Spleen (tissue), 11 donors: Measurements from ENCODE around the gene DELE1. TPM values are rescaled to one million over a fixed set of nuclear protein-coding genes. Genes with fewer than 3 reads are reported as not detected.

ENCODE experiments used
- DNase-seq: peaks from one replicate; pipeline ENCODE4 v3.0.0-alpha.2; 2020
- H3K27ac ChIP-seq, 8 donors: fragments of 200-600 bp; sonication (generic) in 7 of 8; 1 replicate in 4 of 8; 2 replicates in 4 of 8; pipeline versions ENCODE4 v1.5.0 to v1.8.0; 2016 to 2021; ENCODE audit warnings: inconsistent platforms in 4 of 8, mild to moderate bottlenecking in 4 of 8, moderate library complexity in 1 of 8
- H3K27me3 ChIP-seq, 7 donors: fragments of 200-600 bp; sonication (generic) in 6 of 7; replicated peaks in 1 of 7; 1 replicate in 4 of 7; 2 replicates in 3 of 7; pipeline versions ENCODE4 v1.5.0 to v1.8.0; 2016 to 2021; ENCODE audit warnings: inconsistent platforms in 3 of 7, mild to moderate bottlenecking in 1 of 7
- H3K36me3 ChIP-seq, 6 donors: fragments of 200-600 bp; sonication (generic) in 5 of 6; 1 replicate in 4 of 6; 2 replicates in 2 of 6; pipeline versions ENCODE4 v1.5.0 to v1.8.0; 2016 to 2021; ENCODE audit warnings: inconsistent platforms in 2 of 6
- H3K4me1 ChIP-seq, 6 donors: fragments of 200-600 bp; sonication (generic) in 5 of 6; 1 replicate in 3 of 6; 2 replicates in 3 of 6; pipeline versions ENCODE4 v1.5.0 to v1.8.0; 2016 to 2021; ENCODE audit warnings: inconsistent platforms in 3 of 6
- H3K4me3 ChIP-seq, 8 donors: fragments of 200-600 bp; sonication (generic) in 7 of 8; 1 replicate in 4 of 8; 2 replicates in 4 of 8; pipeline versions ENCODE4 v1.5.0 to v1.8.0; 2016 to 2021; ENCODE audit warnings: inconsistent platforms in 4 of 8, mild to moderate bottlenecking in 4 of 8, moderate library complexity in 2 of 8
- H3K9me3 ChIP-seq, 8 donors: fragments of 200-600 bp; sonication (generic) in 7 of 8; 1 replicate in 4 of 8; 2 replicates in 4 of 8; pipeline versions ENCODE4 v1.5.0 to v1.8.0; 2016 to 2021; ENCODE audit warnings: inconsistent platforms in 4 of 8
- POLR2A ChIP-seq, 3 donors: fragments of 450-650 bp; IDR thresholded peaks; one replicate each; pipeline ENCODE4 v1.5.1; 2017; ENCODE audit warnings: antibody characterized with exemption in 3 of 3, mild to moderate bottlenecking in 1 of 3
- POLR2AphosphoS5 ChIP-seq, 3 donors: sonication (generic); formaldehyde crosslinking; IDR thresholded peaks; one replicate each; pipeline ENCODE4 v1.5.1; 2017; ENCODE audit warnings: antibody characterized with exemption in 3 of 3
- WGBS, 5 donors: extraction: QIAGEN DNeasy Blood & Tissue Kit in 3 of 5; methylation state at CpG; one replicate each; pipeline versions ENCODE4 v1.1.5 to v1.1.7; 2013 to 2018; 5-methylcytosine and 5-hydroxymethylcytosine counted together
- intact Hi-C: fragments of 100-400 bp; cut with DNase I; formaldehyde crosslinking; loops from one replicate; pipeline ENCODE4 v1.15.0; 2023; ENCODE audit warnings: low total_unique reads
- polyA plus RNA-seq, 3 donors: library from polyadenylated mRNA; stranded (reverse); fragments of 200-250 nt; gene quantifications; one replicate each; pipeline ENCODE4 v1.2.1, GENCODE V29; 2013
- total RNA-seq, 7 donors: library from RNA; depleted of rRNA in 3 of 7; stranded (reverse); fragments of >200 nt in 3 of 7; fragmentation: NEBNext Ultra II Directional in 4 of 7; extraction: Animal tissue kit (Norgen Biotek cat#: 25700) in 4 of 7; gene quantifications; one replicate each; pipeline versions ENCODE4 v1.1.0 to v1.2.1, GENCODE V29; 2016 to 2021
- TF ChIP-seq, protein P1 (sequence below), 11 experiments: fragments of 200-600 bp in 7 of 11; fragments of 450-650 bp in 4 of 11; sonication (generic) in 4 of 11; IDR thresholded peaks in 8 of 11; conservative IDR thresholded peaks in 3 of 11; 1 replicate in 7 of 11; 2 replicates in 4 of 11; pipeline versions ENCODE4 v1.4.0 to v1.8.0; 2016 to 2021; ENCODE audit warnings: antibody characterized with exemption in 11 of 11, inconsistent platforms in 4 of 11, mild to moderate bottlenecking in 1 of 11
- donor health status: healthy with polysubstance abuse.
- donor health status: DM: no; HTN: no; CAD: no; lungs with moderate emphysema.
- donor health status: DM: no; HTN: no; CAD: no.
- donor health status: Bipolar disorder and iron deficiency.
- donor health status: healthy.
- donor health status: DM: no; HTN: no; CAD: no.
- donor health status: DM: yes; HTN: yes; CAD: no.

The DELE1 gene
- total and polyA plus RNA-seq, 10 donors, result 36.1 to 194 (median 130) TPM

DNA sequence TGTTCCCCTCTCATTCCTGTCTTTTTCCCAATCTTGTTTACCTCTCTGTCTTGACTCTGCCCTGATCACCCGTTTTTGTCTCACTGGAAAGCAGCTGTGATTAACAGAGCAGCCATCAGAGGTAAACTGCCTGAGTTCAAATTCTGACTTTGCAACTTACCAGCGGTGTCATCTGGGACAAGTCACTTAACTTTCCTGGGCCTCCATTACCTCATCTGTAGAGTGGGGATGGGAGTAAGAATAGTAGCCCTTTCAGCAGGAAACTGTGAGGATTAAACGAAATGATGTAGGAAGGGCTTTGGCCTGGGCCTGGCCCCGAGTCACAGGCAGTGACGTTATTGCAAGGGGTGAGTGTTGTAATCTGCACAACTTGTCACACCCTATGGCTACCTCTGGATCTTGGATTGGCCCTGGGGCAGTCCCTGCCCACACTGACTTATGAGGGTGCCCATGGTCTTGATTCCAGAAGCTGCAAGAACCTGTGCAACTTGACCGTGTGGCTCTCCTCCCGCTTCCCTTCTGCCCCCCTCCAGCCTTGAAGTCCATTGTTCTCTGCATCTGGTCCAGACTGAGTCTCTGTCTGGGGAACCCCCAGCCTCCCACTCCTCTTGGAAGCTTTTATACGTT lies 35.0 kb downstream of the DELE1 start:
- peaks cover 31 to 81% (median 52%) of the 10 kb centered on the region in 6 donors for H3K4me1 ChIP-seq
- no peaks in the 10 kb centered on the region for H3K9me3 ChIP-seq
- H3K4me3 ChIP-seq, result peak overlapping the region in 3 of 8 donors; percentile 41 to 64 (median 53)
- no peaks in the 10 kb centered on the region for H3K27me3 ChIP-seq
- DNase-seq, result no peak
- whole genome bisulfite sequencing, 5 donors, result 43 to 55% (median 49%) methylated on average over 8 of the region's 8 CpGs
- H3K27ac ChIP-seq, result peak overlapping the region in 7 of 8 donors; percentile 41 to 82 (median 76)
- intact Hi-C loops, result loop anchor here (10.0 kb wide), 1 partner anchor 74 kb away; no protein-coding TSS in a partner anchor
- TF ChIP-seq POLR2AphosphoS5 (IDR thresholded peaks at IDR 0.05) (no peak), POLR2A (IDR thresholded peaks at IDR 0.05) (no peak)
- TF ChIP-seq, protein P1, sequence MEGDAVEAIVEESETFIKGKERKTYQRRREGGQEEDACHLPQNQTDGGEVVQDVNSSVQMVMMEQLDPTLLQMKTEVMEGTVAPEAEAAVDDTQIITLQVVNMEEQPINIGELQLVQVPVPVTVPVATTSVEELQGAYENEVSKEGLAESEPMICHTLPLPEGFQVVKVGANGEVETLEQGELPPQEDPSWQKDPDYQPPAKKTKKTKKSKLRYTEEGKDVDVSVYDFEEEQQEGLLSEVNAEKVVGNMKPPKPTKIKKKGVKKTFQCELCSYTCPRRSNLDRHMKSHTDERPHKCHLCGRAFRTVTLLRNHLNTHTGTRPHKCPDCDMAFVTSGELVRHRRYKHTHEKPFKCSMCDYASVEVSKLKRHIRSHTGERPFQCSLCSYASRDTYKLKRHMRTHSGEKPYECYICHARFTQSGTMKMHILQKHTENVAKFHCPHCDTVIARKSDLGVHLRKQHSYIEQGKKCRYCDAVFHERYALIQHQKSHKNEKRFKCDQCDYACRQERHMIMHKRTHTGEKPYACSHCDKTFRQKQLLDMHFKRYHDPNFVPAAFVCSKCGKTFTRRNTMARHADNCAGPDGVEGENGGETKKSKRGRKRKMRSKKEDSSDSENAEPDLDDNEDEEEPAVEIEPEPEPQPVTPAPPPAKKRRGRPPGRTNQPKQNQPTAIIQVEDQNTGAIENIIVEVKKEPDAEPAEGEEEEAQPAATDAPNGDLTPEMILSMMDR (IDR thresholded peaks at IDR 0.05 in 8 of 11, conservative IDR thresholded peaks at IDR 0.05 in 3 of 11), result peak in 1 of 11 experiments; percentile 2
- H3K36me3 ChIP-seq, result peaks cover 0 to 8% (median 0%) of the 10 kb centered on the region in 6 donors

DNA sequence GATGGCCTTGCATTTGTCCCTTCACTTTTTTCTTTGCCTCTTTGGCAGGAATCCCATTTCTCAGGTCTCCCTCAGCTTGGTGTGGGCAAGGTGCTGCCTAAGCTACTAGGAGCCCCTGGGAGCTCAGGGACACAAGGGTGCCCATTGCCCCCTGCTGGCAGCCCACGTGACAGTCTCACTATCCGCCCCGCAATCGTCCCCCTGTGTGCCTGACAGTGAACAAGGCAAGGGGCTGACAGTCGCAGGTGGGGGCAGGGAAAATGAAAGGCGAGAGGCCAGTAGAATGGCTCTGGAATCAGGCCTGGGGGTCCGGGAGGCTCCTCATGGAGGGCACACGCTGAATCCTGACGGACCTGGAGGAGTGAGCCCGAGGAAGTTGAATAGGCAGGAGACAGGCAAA lies 36.3 kb downstream of the DELE1 start:
- 65 to 85% (median 72%) methylated on average over 10 of the region's 10 CpGs for WGBS, 5 donors
- Histone ChIP-seq H3K27me3 (no peaks in the 10 kb centered on the region), H3K4me1 (peaks cover 31 to 69% (median 45%) of the 10 kb centered on the region in 6 donors), H3K27ac (peak overlapping the region in 5 of 8 donors; percentile 61 to 81 (median 70)), H3K9me3 (no peaks in the 10 kb centered on the region), H3K4me3 (no peak overlapping the region), H3K36me3 (peaks cover 0 to 8% (median 0%) of the 10 kb centered on the region in 6 donors)
- peak; percentile 84 for DNase-seq
- TF ChIP-seq, protein P1 (IDR thresholded peaks at IDR 0.05 in 8 of 11, conservative IDR thresholded peaks at IDR 0.05 in 3 of 11), result peak in 1 of 11 experiments; percentile 16
- no peak for TF ChIP-seq POLR2AphosphoS5 (IDR thresholded peaks at IDR 0.05)
- intact Hi-C loops, result loop anchor here (5.0 kb wide), 1 partner anchor 268 kb away; no protein-coding TSS in a partner anchor

DNA sequence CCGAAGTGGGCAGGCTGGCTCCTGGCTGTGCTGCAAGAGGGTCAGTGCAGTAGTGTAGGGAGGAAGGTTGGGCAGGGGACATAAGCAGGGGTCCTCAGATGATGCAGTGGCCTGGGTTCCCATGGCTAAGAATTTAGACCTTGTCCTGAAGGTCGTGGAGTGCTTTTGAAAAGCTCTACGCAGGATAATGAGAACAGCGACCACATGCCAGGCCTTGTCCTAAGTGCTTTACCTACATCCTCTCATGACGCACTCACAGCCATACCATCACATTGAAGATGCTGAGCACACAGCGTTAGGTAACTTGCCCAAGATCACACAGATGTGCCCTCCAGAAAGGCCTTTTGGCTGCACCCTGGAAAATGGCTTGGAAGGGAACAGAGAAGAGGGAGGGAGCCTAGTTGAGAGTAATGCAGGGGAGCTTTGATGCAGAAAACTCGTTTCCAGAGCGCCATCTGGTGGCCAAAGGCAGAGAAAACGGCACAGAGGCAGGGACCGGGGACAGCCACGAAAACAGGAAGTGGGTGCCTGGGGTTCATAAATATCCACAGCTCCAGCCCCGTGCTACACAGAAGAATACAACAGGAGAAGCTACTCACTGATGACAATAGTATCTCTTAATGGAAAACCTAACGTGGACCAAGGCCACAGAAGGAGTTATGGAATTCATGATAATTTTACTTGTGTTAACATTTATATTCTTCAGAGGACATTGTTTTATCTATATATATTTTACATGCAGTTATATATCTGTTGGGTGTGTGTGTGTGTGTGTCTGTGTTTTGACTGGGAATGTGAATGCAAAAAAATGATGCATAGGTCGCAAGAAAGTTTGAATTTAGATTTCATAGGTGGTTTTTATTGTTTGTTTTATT lies 37.0 kb downstream of the DELE1 start:
- DNase-seq, result peak; percentile 96
- Histone ChIP-seq H3K9me3 (no peaks in the 10 kb centered on the region), H3K4me3 (peak overlapping the region in 1 of 8 donors; percentile 21), H3K27ac (peak overlapping the region in 7 of 8 donors; percentile 9 to 81 (median 61)), H3K27me3 (no peaks in the 10 kb centered on the region), H3K4me1 (peaks cover 31 to 64% (median 43%) of the 10 kb centered on the region in 6 donors), H3K36me3 (peaks cover 0 to 6% (median 0%) of the 10 kb centered on the region in 6 donors)
- TF ChIP-seq POLR2AphosphoS5 (IDR thresholded peaks at IDR 0.05), result peak in 2 of 3 donors; percentile 46 to 68
- TF ChIP-seq, protein P1 (IDR thresholded peaks at IDR 0.05 in 8 of 11, conservative IDR thresholded peaks at IDR 0.05 in 3 of 11), result peak; percentile 91 to 99 (median 97)
- no peak for TF ChIP-seq POLR2A (IDR thresholded peaks at IDR 0.05)
- intact Hi-C loops, result loop anchor here (5.0 kb wide), 1 partner anchor 268 kb away; no protein-coding TSS in a partner anchor
- WGBS, 5 donors, result 23 to 30% (median 27%) methylated on average over 14 of the region's 14 CpGs
